Osteoblast (primary cell): ENCODE results near the gene IL4I1. TPM values are rescaled to one million over a fixed set of nuclear protein-coding genes. Genes with fewer than 3 reads are reported as not detected.

Experiments used
- DNase-seq: peaks from one replicate; pipeline ENCODE4 v3.0.0; 2011; ENCODE audit warnings: low spot score, mixed read lengths; ENCODE audit not compliant: insufficient read length; ENCODE audit errors: missing footprints
- H2AFZ ChIP-seq: 2 replicates; pipeline ENCODE4 v1.6.0; 2011; ENCODE audit warnings: mild to moderate bottlenecking, low read length
- H3K27ac ChIP-seq: 2 replicates; pipeline ENCODE4 v1.5.1; 2011; ENCODE audit warnings: mild to moderate bottlenecking, low read depth, low read length, moderate library complexity
- H3K27me3 ChIP-seq: 2 replicates; pipeline ENCODE4 v1.6.0; 2012; ENCODE audit warnings: mild to moderate bottlenecking, control low read depth, inconsistent platforms, low read length, moderate library complexity; ENCODE audit not compliant: insufficient read depth
- H3K36me3 ChIP-seq: 2 replicates; pipeline ENCODE4 v1.5.1; 2011; ENCODE audit warnings: mild to moderate bottlenecking, low read length, control low read depth, moderate library complexity; ENCODE audit not compliant: insufficient read depth
- H3K4me1 ChIP-seq: 2 replicates; pipeline ENCODE4 v1.5.1; 2011; ENCODE audit warnings: mild to moderate bottlenecking, low read length, control low read depth, moderate library complexity; ENCODE audit not compliant: insufficient read depth
- H3K4me2 ChIP-seq: 2 replicates; pipeline ENCODE4 v1.6.0; 2011; ENCODE audit warnings: mild to moderate bottlenecking, low read length; ENCODE audit not compliant: insufficient read depth
- H3K4me3 ChIP-seq: fragments of 200-600 bp; sonication (generic); 3 replicates; pipeline ENCODE4 v1.5.1; 2012; ENCODE audit warnings: mild to moderate bottlenecking, low read length, inconsistent platforms; ENCODE audit not compliant: insufficient read depth
- H3K79me2 ChIP-seq: 2 replicates; pipeline ENCODE4 v1.6.0; 2012; ENCODE audit warnings: mild to moderate bottlenecking, low read length, control low read depth, inconsistent platforms; ENCODE audit not compliant: insufficient read depth
- H3K9me3 ChIP-seq: 2 replicates; pipeline ENCODE4 v1.5.1; 2011; ENCODE audit warnings: low read depth, low read length, control low read depth
- H4K20me1 ChIP-seq: 2 replicates; pipeline ENCODE4 v1.6.0; 2012; ENCODE audit warnings: mild to moderate bottlenecking, low read length, control low read depth; ENCODE audit not compliant: insufficient read depth
- CTCF ChIP-seq: IDR thresholded peaks from 2 replicates; pipeline ENCODE4 v1.5.1; 2011; ENCODE audit warnings: mild to moderate bottlenecking, low read depth, low read length, moderate library complexity; ENCODE audit errors: extremely low read depth
- total RNA-seq: library from RNA; depleted of rRNA; stranded (reverse); fragments of >200 nt; gene quantifications from 2 replicates; pipeline ENCODE4 v1.2.3, GENCODE V29; 2012

IL4I1 gene
- total RNA-seq, 1 donor: 1.4 TPM

DNA sequence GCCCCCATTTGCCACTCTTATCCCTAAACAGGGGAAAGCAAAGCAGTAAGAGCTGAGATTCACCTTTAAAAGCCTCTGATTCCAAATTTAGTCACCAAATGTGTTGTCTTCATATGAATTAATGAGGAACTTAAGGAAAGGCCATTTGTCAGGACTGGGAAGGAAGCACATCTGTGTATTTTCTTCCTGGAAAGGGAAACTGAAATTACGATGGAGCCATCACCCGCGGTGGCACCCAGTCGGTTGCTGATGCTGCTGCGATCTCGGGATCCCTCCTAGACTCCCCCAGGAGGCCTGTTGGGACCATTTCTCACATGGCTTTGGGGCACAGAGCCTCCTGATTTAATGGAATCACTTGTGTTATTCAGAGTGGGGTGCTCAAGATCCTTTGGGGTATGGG is 7.4 kb upstream of the IL4I1 start:
- no peaks in the 10 kb centered on the region for H3K27me3 ChIP-seq
- DNase-seq: peak; percentile 45
- peaks cover 19% of the 10 kb centered on the region for H3K36me3 ChIP-seq
- no peak overlapping the region for H3K4me3 ChIP-seq
- H3K27ac ChIP-seq: no peak overlapping the region
- peaks cover 5% of the 10 kb centered on the region for H3K79me2 ChIP-seq
- peaks cover 16% of the 10 kb centered on the region for H4K20me1 ChIP-seq
- no peaks in the 10 kb centered on the region for H3K4me1 ChIP-seq
- H3K4me2 ChIP-seq: no peak overlapping the region
- H2AFZ ChIP-seq: no peak overlapping the region
- no peak for TF ChIP-seq CTCF
- no peaks in the 10 kb centered on the region for H3K9me3 ChIP-seq

GRCh38 chr19:49895566-49896297 is 955 bp downstream of the IL4I1 start:
- H3K4me1 ChIP-seq: peaks cover 7% of the 10 kb centered on the region
- DNase-seq: peak; percentile 78
- TF ChIP-seq CTCF: no peak
- no peak overlapping the region for H3K4me3 ChIP-seq
- peaks cover 5% of the 10 kb centered on the region for H3K27me3 ChIP-seq
- H3K9me3 ChIP-seq: no peaks in the 10 kb centered on the region
- no peak overlapping the region for H3K27ac ChIP-seq
- H3K4me2 ChIP-seq: no peak overlapping the region
- H3K36me3 ChIP-seq: no peaks in the 10 kb centered on the region
- no peaks in the 10 kb centered on the region for H3K79me2 ChIP-seq
- H4K20me1 ChIP-seq: no peaks in the 10 kb centered on the region
- no peak overlapping the region for H2AFZ ChIP-seq

DNA sequence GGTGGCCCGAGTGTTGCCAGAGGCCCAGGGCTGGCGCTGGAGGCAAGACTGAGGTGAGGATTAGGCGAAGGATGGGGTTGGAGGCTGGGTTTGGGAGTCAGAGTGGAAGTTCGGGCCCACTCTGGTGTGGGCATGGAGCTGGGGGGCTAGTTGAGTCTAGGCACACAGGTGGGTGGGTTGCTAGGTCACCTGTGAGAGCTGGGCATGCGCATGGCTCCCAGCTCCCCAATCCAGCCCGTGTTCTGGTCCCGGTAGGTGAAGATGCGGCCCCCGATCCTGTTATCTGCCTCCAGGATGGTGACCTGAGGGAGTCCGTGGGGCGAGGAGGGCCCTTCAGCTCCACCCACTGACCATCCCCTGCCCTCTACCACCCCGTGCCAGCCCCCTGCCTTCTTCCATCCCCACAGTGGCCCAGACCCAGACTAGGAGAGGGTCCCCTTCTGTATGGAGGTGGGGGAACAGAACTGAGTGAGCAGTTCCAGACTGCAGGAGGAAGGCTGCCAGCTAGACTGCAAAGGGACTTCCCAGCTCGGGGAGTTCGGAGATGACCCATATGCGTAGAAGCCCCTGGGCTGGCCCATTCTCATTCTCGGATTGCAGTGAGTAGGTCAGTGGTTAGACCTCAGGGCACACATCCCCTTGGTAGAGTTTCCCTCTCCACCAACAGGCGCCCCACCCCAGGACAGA is 1.7 kb downstream of the IL4I1 start:
- H4K20me1 ChIP-seq: no peaks in the 10 kb centered on the region
- no peaks in the 10 kb centered on the region for H3K79me2 ChIP-seq
- no peak overlapping the region for H3K4me3 ChIP-seq
- H3K9me3 ChIP-seq: no peaks in the 10 kb centered on the region
- TF ChIP-seq CTCF: no peak
- H3K4me2 ChIP-seq: no peak overlapping the region
- peaks cover 9% of the 10 kb centered on the region for H3K27me3 ChIP-seq
- DNase-seq: no peak
- H3K27ac ChIP-seq: no peak overlapping the region
- H3K36me3 ChIP-seq: no peaks in the 10 kb centered on the region
- no peak overlapping the region for H2AFZ ChIP-seq
- peaks cover 11% of the 10 kb centered on the region for H3K4me1 ChIP-seq

DNA sequence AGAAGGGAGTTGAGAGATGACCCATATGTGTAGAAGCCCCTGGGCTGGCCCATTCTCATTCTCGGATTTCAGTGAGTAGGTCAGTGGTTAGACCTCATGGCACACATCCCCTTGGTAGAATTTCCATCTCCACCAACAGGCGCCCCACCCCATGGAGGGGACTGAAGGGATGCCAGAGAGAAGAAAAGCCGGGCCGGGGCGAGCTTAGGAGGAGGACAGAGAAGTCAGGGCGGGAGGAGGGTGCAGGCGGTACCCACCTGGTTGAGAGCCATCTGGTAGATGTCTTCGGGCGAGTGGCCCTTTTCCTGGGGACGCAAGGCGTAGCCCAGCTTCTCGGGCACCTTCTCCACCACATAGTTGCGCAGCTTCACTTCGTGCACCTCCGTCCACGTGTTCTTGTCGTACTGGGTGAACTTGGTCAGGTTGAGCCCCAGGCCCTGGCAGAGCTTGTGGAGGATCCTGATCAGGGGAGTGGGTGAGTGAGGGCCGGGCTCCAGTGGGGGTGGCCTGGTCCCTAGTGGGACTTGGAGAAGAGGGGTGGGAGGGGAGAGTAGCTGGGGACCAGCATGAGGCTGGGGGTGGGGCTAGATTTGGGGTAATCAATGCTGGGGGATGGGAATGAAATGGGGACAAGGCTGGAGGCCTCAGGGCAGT is 2.5 kb downstream of the IL4I1 start:
- Histone ChIP-seq H3K4me3 (no peak overlapping the region), H3K4me2 (no peak overlapping the region), H3K4me1 (peaks cover 12% of the 10 kb centered on the region), H3K79me2 (no peaks in the 10 kb centered on the region), H3K9me3 (no peaks in the 10 kb centered on the region), H3K27ac (no peak overlapping the region), H4K20me1 (peaks cover 2% of the 10 kb centered on the region), H3K36me3 (no peaks in the 10 kb centered on the region), H2AFZ (no peak overlapping the region), H3K27me3 (peaks cover 9% of the 10 kb centered on the region)
- no peak for TF ChIP-seq CTCF
- DNase-seq: peak; percentile 47
